Upper lobe of right lung (tissue), 1 donor: ENCODE results near the gene IGF1R. TPM values are rescaled to one million over a fixed set of nuclear protein-coding genes. Genes with fewer than 3 reads are reported as not detected.

Experiments
- ATAC-seq: fragments of 200-7000 bp; cut with Tn5 transposase; one replicate; pipeline ENCODE4 v1.9.1; 2020; ENCODE audit warnings: mild to moderate bottlenecking, moderate library complexity
- DNase-seq: peaks from one replicate; pipeline ENCODE4 v3.0.0-alpha.2; 2020
- H3K27ac ChIP-seq: fragments of 200-600 bp; one replicate; pipeline ENCODE4 v1.8.0; 2022
- H3K27me3 ChIP-seq: fragments of 200-600 bp; one replicate; pipeline ENCODE4 v1.8.0; 2022; ENCODE audit warnings: mild to moderate bottlenecking
- H3K36me3 ChIP-seq: fragments of 200-600 bp; one replicate; pipeline ENCODE4 v1.8.0; 2022
- H3K4me1 ChIP-seq: fragments of 200-600 bp; one replicate; pipeline ENCODE4 v1.8.0; 2022
- H3K4me3 ChIP-seq: fragments of 200-600 bp; one replicate; pipeline ENCODE4 v1.8.0; 2022; ENCODE audit warnings: mild to moderate bottlenecking
- H3K9me3 ChIP-seq: fragments of 200-600 bp; one replicate; pipeline ENCODE4 v1.8.0; 2022
- CTCF ChIP-seq: fragments of 200-600 bp; IDR thresholded peaks from one replicate; pipeline ENCODE4 v1.8.0; 2022; ENCODE audit warnings: antibody characterized with exemption
- intact Hi-C: fragments of 100-400 bp; cut with DNase I; formaldehyde crosslinking; loops from one replicate; pipeline ENCODE4 v1.11.0; 2022
- total RNA-seq: library from RNA; stranded (reverse); fragmentation: NEBNext Ultra II Directional; extraction: Animal tissue kit (Norgen Biotek cat#: 25700); gene quantifications from one replicate; pipeline ENCODE4 v1.2.1, GENCODE V29; 2021
- donor health status: DM: no; HTN: yes; CAD: no; lungs with severe emphysema.

Gene IGF1R
- total RNA-seq, 1 donor from 2014 or later = 40.0 TPM

GRCh38 chr15:98684436-98684835, 36.1 kb downstream of the IGF1R start:
- peak; percentile 26 for ATAC-seq
- no peak overlapping the region for H3K4me3 ChIP-seq

GRCh38 chr15:98684995-98685525, 36.7 kb downstream of the IGF1R start:
- no peaks in the 10 kb centered on the region for H3K9me3 ChIP-seq
- H3K36me3 ChIP-seq = no peaks in the 10 kb centered on the region
- DNase-seq (no peak), ATAC-seq (no peak)
- H3K27ac ChIP-seq = no peak overlapping the region
- H3K4me1 ChIP-seq = peaks cover 23% of the 10 kb centered on the region
- no peaks in the 10 kb centered on the region for H3K27me3 ChIP-seq
- intact Hi-C loops = no loop called here
- H3K4me3 ChIP-seq = no peak overlapping the region
- TF ChIP-seq CTCF = no peak

More at GRCh38 chr15:98684436-98684835, 36.1 kb downstream of the IGF1R start:
- Histone ChIP-seq H3K4me1 (peaks cover 23% of the 10 kb centered on the region), H3K36me3 (no peaks in the 10 kb centered on the region), H3K9me3 (no peaks in the 10 kb centered on the region), H3K27ac (no peak overlapping the region), H3K27me3 (no peaks in the 10 kb centered on the region)
- TF ChIP-seq CTCF = no peak
- intact Hi-C loops = no loop called here
- no peak for DNase-seq

- TF ChIP-seq CTCF = no peak
- H3K36me3 ChIP-seq = no peaks in the 10 kb centered on the region
- intact Hi-C loops = no loop called here
- no peak overlapping the region for H3K27ac ChIP-seq
- H3K27me3 ChIP-seq = no peaks in the 10 kb centered on the region
- H3K4me3 ChIP-seq = no peak overlapping the region
- H3K9me3 ChIP-seq = no peaks in the 10 kb centered on the region
- DNase-seq (no peak), ATAC-seq (no peak)
- peaks cover 23% of the 10 kb centered on the region for H3K4me1 ChIP-seq
Observed at GRCh38 chr15:98686983-98687382, 38.6 kb downstream of the IGF1R start.

GRCh38 chr15:98689431-98689861, 41.1 kb downstream of the IGF1R start:
- intact Hi-C loops = no loop called here
- TF ChIP-seq CTCF = no peak
- H3K4me1 ChIP-seq = peaks cover 14% of the 10 kb centered on the region
- H3K36me3 ChIP-seq = no peaks in the 10 kb centered on the region
- ATAC-seq (no peak), DNase-seq (no peak)
- no peaks in the 10 kb centered on the region for H3K9me3 ChIP-seq
- H3K4me3 ChIP-seq = no peak overlapping the region
- no peaks in the 10 kb centered on the region for H3K27me3 ChIP-seq
- no peak overlapping the region for H3K27ac ChIP-seq

- DNase-seq = no peak
- Histone ChIP-seq H3K27ac (no peak overlapping the region), H3K4me1 (peaks cover 5% of the 10 kb centered on the region), H3K36me3 (no peaks in the 10 kb centered on the region), H3K27me3 (no peaks in the 10 kb centered on the region), H3K9me3 (no peaks in the 10 kb centered on the region), H3K4me3 (no peak overlapping the region)
- no peak for TF ChIP-seq CTCF
- intact Hi-C loops = no loop called here
- ATAC-seq = no peak
Observed at GRCh38 chr15:98690272-98690950, 42.1 kb downstream of the IGF1R start.
